H1 (cell line): Measurements from ENCODE around the gene PRRG2. TPM values are rescaled to one million over a fixed set of nuclear protein-coding genes. Genes with fewer than 3 reads are reported as not detected.

Experiments
- CTCF ChIA-PET: fragments of 300-600 bp; sonication (Branson Sonifier 250); formaldehyde crosslinking; loops from one replicate; lab custom pipeline; 2021; ENCODE audit not compliant: partially characterized antibody; lab: Charles Lee
- POLR2A ChIA-PET: fragments of 300-600 bp; sonication (Branson Sonifier 250); formaldehyde crosslinking; loops from one replicate; lab custom pipeline; 2021; ENCODE audit warnings: inconsistent platforms; ENCODE audit not compliant: partially characterized antibody; lab: Charles Lee
- DNase-seq, 2 experiments: peaks; one replicate each; pipeline versions ENCODE4 v3.0.0 to v3.0.0-alpha.2; 2010 to 2022; ENCODE audit warnings: low spot score in 2 of 2, low read depth in 1 of 2, mixed read lengths in 1 of 2
- FAIRE-seq: peaks from 2 replicates; lab custom pipeline; 2011; peaks lifted over from hg19 to GRCh38; lab: Jason Lieb, UNC
- H2AFZ ChIP-seq: 2 replicates; pipeline ENCODE4 v1.8.1; 2012; ENCODE audit warnings: low read length, inconsistent platforms
- H2AK5ac ChIP-seq: 2 replicates; pipeline ENCODE4 v1.6.1; 2013; ENCODE audit warnings: low read depth, low read length
- H2BK120ac ChIP-seq: replicated peaks from 2 replicates; pipeline ENCODE3; 2013; ENCODE audit warnings: low read depth, low read length, inconsistent platforms
- H2BK12ac ChIP-seq: 2 replicates; pipeline ENCODE4 v1.6.1; 2013; ENCODE audit warnings: low read depth, low read length
- H2BK15ac ChIP-seq: 2 replicates; pipeline ENCODE4 v1.6.1; 2013; ENCODE audit warnings: low read length
- H2BK20ac ChIP-seq: 2 replicates; pipeline ENCODE4 v1.6.1; 2013; ENCODE audit warnings: low read length
- H2BK5ac ChIP-seq: 2 replicates; pipeline ENCODE4 v1.6.1; 2013; ENCODE audit warnings: low read depth, low read length
- H3K14ac ChIP-seq: 2 replicates; pipeline ENCODE4 v1.6.1; 2013; ENCODE audit warnings: inconsistent platforms; ENCODE audit not compliant: insufficient read length
- H3K18ac ChIP-seq: 2 replicates; pipeline ENCODE4 v1.6.1; 2013; ENCODE audit warnings: low read length; ENCODE audit errors: extremely low read depth
- H3K23ac ChIP-seq: 2 replicates; pipeline ENCODE4 v1.6.1; 2013; ENCODE audit warnings: inconsistent platforms; ENCODE audit not compliant: insufficient read length
- H3K23me2 ChIP-seq: 2 replicates; pipeline ENCODE4 v1.6.1; 2013; ENCODE audit warnings: low read depth, low read length
- H3K27ac ChIP-seq: 2 replicates; pipeline ENCODE4 v1.6.1; 2011; ENCODE audit warnings: low read depth, low read length, inconsistent platforms
- H3K27me3 ChIP-seq, 4 experiments: replicated peaks in 1 of 4; 1 replicate in 1 of 4; 2 replicates in 3 of 4; pipeline versions ENCODE4 v1.6.1 to v1.8.1; 2011 to 2013; ENCODE audit warnings: low read length in 3 of 4, mild to moderate bottlenecking in 3 of 4, inconsistent platforms in 2 of 4, mixed read lengths in 2 of 4, moderate library complexity in 1 of 4; ENCODE audit not compliant: control insufficient read depth in 3 of 4, insufficient read depth in 3 of 4; ENCODE audit errors: extremely low read depth in 1 of 4
- H3K36me3 ChIP-seq, 4 experiments: 2 replicates each; pipeline versions ENCODE4 v1.6.1 to v1.8.1; 2011 to 2013; ENCODE audit warnings: mild to moderate bottlenecking in 4 of 4, low read length in 3 of 4, moderate library complexity in 2 of 4, control low read depth in 1 of 4, inconsistent platforms in 1 of 4; ENCODE audit not compliant: insufficient read depth in 4 of 4, control insufficient read depth in 2 of 4
- H3K4ac ChIP-seq: replicated peaks from 2 replicates; pipeline ENCODE3; 2013; ENCODE audit warnings: low read length, low read depth, mixed read lengths, inconsistent platforms; ENCODE audit not compliant: insufficient read length
- H3K4me1 ChIP-seq, 4 experiments: replicated peaks in 1 of 4; 1 replicate in 1 of 4; 2 replicates in 3 of 4; pipeline versions ENCODE4 v1.6.1 to v1.8.1; 2011 to 2013; ENCODE audit warnings: low read length in 3 of 4, inconsistent platforms in 2 of 4, mixed read lengths in 1 of 4; ENCODE audit not compliant: insufficient read depth in 4 of 4, control insufficient read depth in 3 of 4
- H3K4me2 ChIP-seq, 2 experiments: 2 replicates each; pipeline versions ENCODE4 v1.6.1 to v1.8.1; 2011 to 2013; ENCODE audit warnings: low read depth in 2 of 2, low read length in 2 of 2, control low read depth in 1 of 2, inconsistent platforms in 1 of 2, mild to moderate bottlenecking in 1 of 2; ENCODE audit not compliant: insufficient read depth in 1 of 2
- H3K4me3 ChIP-seq, 4 experiments: fragments of 200-600, 300-600 bp in 1 of 4; sonication (generic), shearing (Covaris generic), sonication (Bioruptor Twin) in 1 of 4; 2 replicates each; pipeline versions ENCODE4 v1.5.1 to v1.8.1; 2011 to 2016; ENCODE audit warnings: low read length in 4 of 4, low read depth in 3 of 4, control low read depth in 2 of 4, inconsistent platforms in 2 of 4, mild to moderate bottlenecking in 2 of 4, mixed read lengths in 1 of 4, moderate library complexity in 1 of 4; ENCODE audit not compliant: insufficient read depth in 2 of 4; ENCODE audit errors: extremely low read depth in 1 of 4
- H3K56ac ChIP-seq: replicated peaks from 2 replicates; pipeline ENCODE3; 2013; ENCODE audit warnings: low read depth, mild to moderate bottlenecking, mixed read lengths, low read length, inconsistent platforms; ENCODE audit not compliant: insufficient read length
- H3K79me1 ChIP-seq: 2 replicates; pipeline ENCODE4 v1.6.1; 2013; ENCODE audit warnings: low read depth, low read length, control low read depth
- H3K79me2 ChIP-seq, 2 experiments: 2 replicates each; pipeline versions ENCODE4 v1.6.1 to v1.8.1; 2012 to 2013; ENCODE audit warnings: low read length in 2 of 2, mild to moderate bottlenecking in 2 of 2, inconsistent platforms in 1 of 2; ENCODE audit not compliant: insufficient read depth in 2 of 2, control insufficient read depth in 1 of 2
- H3K9ac ChIP-seq, 4 experiments: replicated peaks in 1 of 4; 1 replicate in 1 of 4; 2 replicates in 3 of 4; pipeline versions ENCODE4 v1.6.1 to v1.8.1; 2011 to 2013; ENCODE audit warnings: low read depth in 3 of 4, low read length in 3 of 4, control low read depth in 2 of 4, mild to moderate bottlenecking in 2 of 4, moderate library complexity in 2 of 4, inconsistent platforms in 1 of 4; ENCODE audit errors: extremely low read depth in 1 of 4
- H3K9me3 ChIP-seq, 2 experiments: 2 replicates each; pipeline versions ENCODE4 v1.6.1 to v1.8.1; 2012 to 2013; ENCODE audit warnings: mild to moderate bottlenecking in 2 of 2, moderate library complexity in 2 of 2, control low read depth in 1 of 2, inconsistent platforms in 1 of 2, low read depth in 1 of 2, low read length in 1 of 2, mixed read lengths in 1 of 2; ENCODE audit not compliant: insufficient read depth in 2 of 2
- H4K20me1 ChIP-seq, 2 experiments: replicated peaks in 1 of 2; 2 replicates each; pipeline versions ENCODE3 to v1.8.1; 2011 to 2013; ENCODE audit warnings: inconsistent platforms in 2 of 2, low read length in 2 of 2, mild to moderate bottlenecking in 1 of 2; ENCODE audit not compliant: insufficient read depth in 2 of 2, control insufficient read depth in 1 of 2
- H4K5ac ChIP-seq: 2 replicates; pipeline ENCODE4 v1.6.1; 2013; ENCODE audit warnings: low read length, low read depth, mixed read lengths, inconsistent platforms; ENCODE audit not compliant: insufficient read length
- H4K8ac ChIP-seq: 2 replicates; pipeline ENCODE4 v1.8.0; 2013; ENCODE audit warnings: mild to moderate bottlenecking, moderate library complexity, low read length, inconsistent platforms; ENCODE audit not compliant: insufficient read depth; ENCODE audit errors: extremely low read depth
- H4K91ac ChIP-seq: replicated peaks from 2 replicates; pipeline ENCODE3; 2013; ENCODE audit warnings: low read length, mixed read lengths, inconsistent platforms; ENCODE audit not compliant: insufficient read length
- ASH2L ChIP-seq: fragments of 200-600, 300-600 bp; sonication (generic); IDR thresholded peaks from one replicate; pipeline ENCODE4 v1.7.1; 2017; ENCODE audit warnings: low read length
- RNF2 ChIP-seq: fragments of 200-900, 300-1000 bp; sonication (generic); IDR thresholded peaks from 2 replicates; pipeline ENCODE4 v1.7.1; 2016; ENCODE audit warnings: borderline replicate concordance, low read depth, mild to moderate bottlenecking, antibody characterized with exemption, low read length; ENCODE audit not compliant: poor library complexity, severe bottlenecking; ENCODE audit errors: missing control alignments
- SIRT6 ChIP-seq: IDR thresholded peaks from one replicate; pipeline ENCODE4 v1.7.1; 2012; ENCODE audit warnings: low read length, inconsistent platforms
- WGBS, 2 experiments: shearing (Covaris generic) in 1 of 2; methylation state at CpG; one replicate each; pipeline versions ENCODE4 v1.1.6 to v1.1.7; 2013 to 2015; ENCODE audit warnings: low lambda C conversion rate in 2 of 2, mixed read lengths in 2 of 2, inconsistent platforms in 1 of 2, low coverage in 1 of 2, missing lambda C conversion rate in 1 of 2; ENCODE audit not compliant: insufficient replicate concordance in 2 of 2, insufficient coverage in 1 of 2, insufficient read length in 1 of 2; ENCODE audit errors: extremely low coverage in 1 of 2, missing lambda C conversion rate in 1 of 2; 5-methylcytosine and 5-hydroxymethylcytosine counted together
- polyA plus RNA-seq, 7 experiments: library from polyadenylated mRNA; depleted of rRNA in 3 of 7; stranded (reverse) in 5 of 7; unstranded in 2 of 7; fragments of >200 nt in 5 of 7; fragments of 200-250 nt in 2 of 7; gene quantifications; 1 replicate in 5 of 7; 2 replicates in 1 of 7; 4 replicates in 1 of 7; pipeline versions ENCODE4 v1.2.1 to v1.2.3, GENCODE V29; 2011 to 2013; ENCODE audit warnings: missing spikeins in 2 of 7, mixed read lengths in 2 of 7
- total RNA-seq: library from RNA; stranded (reverse); fragmentation: NEBNext Ultra II Directional; extraction: Animal tissue kit (Norgen Biotek cat#: 25700); gene quantifications from 2 replicates; pipeline ENCODE4 v1.2.1, GENCODE V29; 2021
- TF ChIP-seq, protein P1 (sequence below): IDR thresholded peaks from 2 replicates; pipeline ENCODE4 v1.6.1; 2011; ENCODE audit warnings: low read length, improper control_type of control experiment

The PRRG2 gene
- total and polyA plus RNA-seq, 2 of the 8 experiments (the other 6 are each of a cell fraction or from before 2014, with no cell fraction given), result 4.1 to 5.6 TPM

- Histone ChIP-seq H3K79me1 (peaks cover 3% of the 10 kb centered on the region), H2BK15ac (no peak overlapping the region), H3K27ac (no peak overlapping the region), H3K18ac (no peak overlapping the region), H3K4me3 (no peak overlapping the region), H4K5ac (no peak overlapping the region), H3K4ac (no peak overlapping the region), H3K9me3 (no peaks in the 10 kb centered on the region), H4K91ac (no peak overlapping the region), H3K14ac (no peak overlapping the region), H4K8ac (no peak overlapping the region), H2AK5ac (no peak overlapping the region), H3K23me2 (no peaks in the 10 kb centered on the region), H3K9ac (no peak overlapping the region), H2BK5ac (no peak overlapping the region), H3K79me2 (peaks cover 4 to 81% of the 10 kb centered on the region in 2 experiments; a peak in 2 of 4 replicates), H3K23ac (no peak overlapping the region), H2BK120ac (no peak overlapping the region), H3K4me1 (no peaks in the 10 kb centered on the region), H2AFZ (no peak overlapping the region), H3K36me3 (peaks cover 14 to 80% (median 44%) of the 10 kb centered on the region in 4 experiments), H3K27me3 (no peaks in the 10 kb centered on the region), H4K20me1 (peaks cover 8 to 19% of the 10 kb centered on the region in 2 experiments), H3K56ac (no peak overlapping the region), H2BK12ac (no peak overlapping the region), H3K4me2 (no peak overlapping the region), H2BK20ac (no peak overlapping the region)
- POLR2A ChIA-PET, result interaction anchor here (37.8 to 50.7 kb wide), 2 partner anchors 4 to 19 kb away, joined by 840 read pairs; partner anchors contain the start of genes PRR12, RRAS and SCAF1
- DNase-seq, result no peak
- 89% methylated on average over 7 of the region's 7 CpGs; no CpG with 5 or more reads in 1 of the 2 experiments for WGBS, 2 experiments
- no peak for FAIRE-seq
- CTCF ChIA-PET, result interaction anchor here (1.3 to 1.4 kb wide), 2 partner anchors 8 to 304 kb away, joined by 3 read pairs; no protein-coding TSS in a partner anchor
- TF ChIP-seq RNF2 (no peak), ASH2L (no peak), SIRT6 (no peak)
- TF ChIP-seq, protein P1, sequence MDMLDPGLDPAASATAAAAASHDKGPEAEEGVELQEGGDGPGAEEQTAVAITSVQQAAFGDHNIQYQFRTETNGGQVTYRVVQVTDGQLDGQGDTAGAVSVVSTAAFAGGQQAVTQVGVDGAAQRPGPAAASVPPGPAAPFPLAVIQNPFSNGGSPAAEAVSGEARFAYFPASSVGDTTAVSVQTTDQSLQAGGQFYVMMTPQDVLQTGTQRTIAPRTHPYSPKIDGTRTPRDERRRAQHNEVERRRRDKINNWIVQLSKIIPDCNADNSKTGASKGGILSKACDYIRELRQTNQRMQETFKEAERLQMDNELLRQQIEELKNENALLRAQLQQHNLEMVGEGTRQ, result no peak
Observed at GRCh38 chr19:49605605-49606004, 24.5 kb downstream of the PRRG2 start.
